Caki2 (cell line): ENCODE data around the gene CEP83. TPM values are rescaled to one million over a fixed set of nuclear protein-coding genes. Genes with fewer than 3 reads are reported as not detected.
A peak's percentile ranks its signal among the peaks of the same experiment; 100 is the strongest.
"Not testable (repeated sequence)": the region's sequence is repeated elsewhere in the genome, so short reads cannot be mapped to it uniquely, and the experiment has no call there.

Experiments
- DNase-seq: peaks from one replicate; pipeline ENCODE4 v3.0.0-alpha.2; 2015; ENCODE audit warnings: low read depth
- in situ Hi-C: cut with HindIII; loops from 2 replicates; pipeline ENCODE4 v1.10.0; 2016; ENCODE audit warnings: low sequenced_read_pairs, low pct_unique_long_range_greater_than_20kb, mixed read lengths
- total RNA-seq: library from RNA; depleted of rRNA; stranded (reverse); fragments of >200 nt; shearing (Covaris generic); gene quantifications from 2 replicates; pipeline ENCODE4 v1.2.3, GENCODE V29; 2014; ENCODE audit warnings: low replicate concordance; rRNA removed

The CEP83 gene
- total RNA-seq, result 4.8 and 10.6 TPM in 2 replicates

GRCh38 chr12:94459728-94460615, at the start of gene CEP83:
Gene CEP83, minus strand, starts transcription at chr12:94459867. Its CDS starts 47,377 bp downstream, at chr12:94412490.
- in situ Hi-C loops, result no loop called here
- peak; percentile 90 for DNase-seq

GRCh38 chr12:94509317-94509716, 49.6 kb upstream of the CEP83 start:
- in situ Hi-C loops, result no loop called here
- no peak for DNase-seq

- in situ Hi-C loops, result no loop called here
- no peak for DNase-seq
Observed at GRCh38 chr12:94507455-94507854, 47.8 kb upstream of the CEP83 start.

GRCh38 chr12:94504386-94504785, 44.7 kb upstream of the CEP83 start:
- in situ Hi-C loops, result no loop called here
- no peak for DNase-seq

GRCh38 chr12:94503619-94504018, 44.0 kb upstream of the CEP83 start:
- in situ Hi-C loops, result no loop called here
- no peak for DNase-seq

- in situ Hi-C loops, result no loop called here
- DNase-seq, result no peak
Observed at GRCh38 chr12:94500831-94501567, 41.3 kb upstream of the CEP83 start.

GRCh38 chr12:94498698-94499097, 39.0 kb upstream of the CEP83 start:
- in situ Hi-C loops, result no loop called here
- no peak for DNase-seq

- in situ Hi-C loops, result no loop called here
- DNase-seq, result no peak
Observed at GRCh38 chr12:94498073-94498472, 38.4 kb upstream of the CEP83 start.

GRCh38 chr12:94495445-94496115, 35.9 kb upstream of the CEP83 start:
- in situ Hi-C loops, result no loop called here

GRCh38 chr12:94491489-94491888, 31.8 kb upstream of the CEP83 start:
- in situ Hi-C loops, result no loop called here
- no peak for DNase-seq

More at GRCh38 chr12:94495445-94496115, 35.9 kb upstream of the CEP83 start:
- no peak for DNase-seq

- no peak for DNase-seq
- in situ Hi-C loops, result no loop called here
Observed at GRCh38 chr12:94488463-94488862, 28.8 kb upstream of the CEP83 start.

- DNase-seq, result no peak
- in situ Hi-C loops, result no loop called here
Observed at GRCh38 chr12:94481734-94482133, 22.1 kb upstream of the CEP83 start.

GRCh38 chr12:94469522-94469921, 9.9 kb upstream of the CEP83 start:
- in situ Hi-C loops, result no loop called here
- DNase-seq, result no peak

- DNase-seq, result no peak
- in situ Hi-C loops, result no loop called here
Observed at GRCh38 chr12:94460616-94460959, 921 bp upstream of the CEP83 start.

GRCh38 chr12:94458877-94459727, 565 bp downstream of the CEP83 start:
- in situ Hi-C loops, result no loop called here
- no peak for DNase-seq

GRCh38 chr12:94457311-94457710, 2.4 kb downstream of the CEP83 start:
- no peak for DNase-seq
- in situ Hi-C loops, result no loop called here

- in situ Hi-C loops, DNase-seq: not testable (repeated sequence)
Observed at GRCh38 chr12:94454318-94454717, 5.3 kb downstream of the CEP83 start.

- no peak for DNase-seq
- in situ Hi-C loops, result no loop called here
Observed at GRCh38 chr12:94445662-94446061, 14.0 kb downstream of the CEP83 start.
